ENCODE measurements around the gene MALAT1.
"Not testable (repeated sequence)": the region's sequence is repeated elsewhere in the genome, so short reads cannot be mapped to it uniquely, and the experiment has no call there.

MALAT1 gene

DNA sequence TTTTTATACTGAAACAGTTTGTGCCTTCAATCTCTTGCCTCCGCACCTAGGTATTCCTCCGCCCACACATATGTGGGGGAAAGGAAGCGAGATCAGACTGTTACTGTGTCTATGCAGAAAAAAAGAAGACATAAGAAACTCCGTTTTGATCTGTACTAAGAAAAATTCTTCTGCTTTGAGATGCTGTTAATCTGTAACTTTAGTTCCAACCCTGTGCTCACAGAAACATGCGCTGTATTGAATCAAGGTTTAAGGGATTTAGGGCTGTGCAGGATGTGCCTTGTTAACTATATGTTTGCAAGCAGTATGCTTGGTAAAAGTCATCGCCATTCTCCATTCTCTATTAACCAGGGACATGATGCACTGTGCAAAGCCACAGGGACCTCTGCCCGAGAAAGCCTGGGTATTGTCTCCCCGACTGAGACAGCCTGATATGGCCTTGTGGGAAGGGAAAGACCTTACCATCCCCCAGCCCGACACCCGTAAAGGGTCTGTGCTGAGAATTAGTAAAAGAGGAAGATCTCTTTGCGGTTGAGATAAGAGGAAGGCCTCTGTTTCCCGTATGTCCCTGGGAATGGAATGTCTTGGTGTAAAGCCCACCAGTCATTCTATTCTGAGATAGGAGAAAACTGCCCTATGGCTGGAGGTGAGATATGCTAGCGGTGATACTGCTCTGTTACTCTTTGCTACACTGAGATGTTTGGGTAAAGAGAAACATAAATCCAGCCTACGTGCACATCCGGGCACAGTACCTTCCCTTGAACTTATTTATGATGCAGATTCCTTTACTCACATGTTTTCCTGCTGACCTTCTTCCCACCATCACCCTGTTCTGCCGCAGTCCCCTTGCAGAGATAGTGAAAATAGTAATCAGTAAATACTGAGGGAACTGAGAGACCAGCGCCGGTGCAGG is 24.1 kb downstream of the MALAT1 start:
- DNase-seq = not testable (repeated sequence)

DNA sequence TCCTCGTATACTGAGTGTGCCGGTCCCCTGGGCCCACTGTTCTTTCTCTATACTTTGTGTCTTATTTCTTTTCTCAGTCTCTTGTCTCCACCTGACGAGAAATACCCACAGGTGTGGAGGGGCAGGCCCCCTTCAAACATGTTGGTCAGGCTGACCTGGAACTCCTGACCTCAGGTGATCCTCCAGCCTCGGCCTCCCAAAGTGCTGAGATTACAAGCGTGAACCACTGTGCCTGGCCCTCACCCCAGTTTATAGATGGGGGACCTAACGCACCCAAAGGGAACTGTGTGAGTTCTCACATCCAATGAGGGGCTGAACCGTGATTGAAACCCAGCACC is 24.8 kb downstream of the MALAT1 start:
- not testable (repeated sequence) for DNase-seq

DNA sequence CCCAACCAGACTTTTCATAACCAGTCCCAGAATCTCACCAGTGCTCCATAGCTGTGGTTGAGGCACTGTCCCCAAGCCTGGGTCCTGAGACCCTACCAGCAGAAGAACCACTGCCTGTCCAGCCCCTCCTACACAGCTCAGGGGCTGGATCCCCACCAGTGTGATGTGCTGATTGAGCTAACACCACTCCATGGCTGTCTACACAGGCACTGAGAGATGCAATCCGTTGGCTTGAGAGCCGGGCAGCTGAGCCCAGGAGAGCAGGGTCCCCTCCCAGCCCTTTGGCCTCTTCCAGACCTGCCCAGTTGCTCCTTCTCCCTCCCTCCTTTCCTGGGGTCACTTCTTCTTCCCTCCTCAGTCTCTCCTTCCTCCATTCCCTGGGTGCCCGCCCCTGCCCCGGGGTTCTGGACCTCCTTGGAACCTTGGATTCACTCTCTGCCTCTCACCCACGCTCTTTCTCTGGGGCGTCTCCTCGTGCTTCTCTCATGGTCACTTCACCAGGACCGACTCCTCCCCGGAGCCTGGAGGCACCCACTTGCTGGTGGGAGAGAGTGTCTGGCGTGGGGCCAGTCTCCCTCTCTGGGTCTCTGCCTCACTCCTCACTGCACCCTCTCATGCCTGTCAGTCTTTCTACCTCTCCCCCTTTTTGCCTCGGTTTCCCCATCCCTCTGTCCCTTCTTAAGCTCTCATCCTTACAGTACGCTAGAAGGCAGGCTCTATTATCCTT is 25.3 kb downstream of the MALAT1 start:
- DNase-seq = no peak

DNA sequence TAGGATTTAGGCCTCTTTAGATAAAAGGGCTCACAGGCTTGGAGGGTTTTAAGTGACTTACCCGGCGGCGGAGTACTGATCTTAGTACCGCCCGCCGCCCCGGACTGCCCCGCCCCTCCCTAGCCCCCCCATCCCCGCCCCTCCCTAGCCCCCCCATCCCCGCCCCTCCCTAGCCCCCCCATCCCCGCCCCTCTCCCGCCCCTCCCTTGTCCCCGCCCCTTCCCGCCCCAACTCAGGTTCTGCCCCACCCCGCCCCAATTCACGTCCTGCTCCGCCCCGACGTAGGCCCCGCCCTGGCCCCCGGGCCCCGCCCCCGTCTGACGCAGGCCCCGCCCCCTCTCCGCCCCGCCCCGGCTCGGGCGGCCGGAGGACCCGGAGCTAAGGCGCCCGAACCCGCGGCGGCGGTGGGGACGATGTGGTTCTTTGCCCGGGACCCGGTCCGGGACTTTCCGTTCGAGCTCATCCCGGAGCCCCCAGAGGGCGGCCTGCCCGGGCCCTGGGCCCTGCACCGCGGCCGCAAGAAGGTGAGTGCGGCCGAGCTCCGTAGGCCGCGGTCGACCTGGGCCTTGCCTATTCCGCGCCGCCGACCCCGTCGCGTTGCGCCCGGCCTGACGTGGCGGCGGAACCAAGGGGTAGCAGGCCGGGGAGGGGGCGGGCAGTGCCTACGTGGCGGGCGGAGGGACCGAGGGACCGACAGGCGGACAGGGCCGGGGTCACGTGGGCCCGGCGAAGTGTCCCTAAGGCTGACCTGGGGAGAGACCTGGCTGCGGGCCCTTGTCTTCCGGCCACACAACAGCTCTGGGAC is 26.1 kb downstream of the MALAT1 start, which contains the start of gene SCYL1:
Gene SCYL1, plus strand, starts transcription at position 343 of the 805 bp plus-strand sequence. Its CDS starts 71 bp downstream, at position 414.
- DNase-seq = peak; percentile 79

DNA sequence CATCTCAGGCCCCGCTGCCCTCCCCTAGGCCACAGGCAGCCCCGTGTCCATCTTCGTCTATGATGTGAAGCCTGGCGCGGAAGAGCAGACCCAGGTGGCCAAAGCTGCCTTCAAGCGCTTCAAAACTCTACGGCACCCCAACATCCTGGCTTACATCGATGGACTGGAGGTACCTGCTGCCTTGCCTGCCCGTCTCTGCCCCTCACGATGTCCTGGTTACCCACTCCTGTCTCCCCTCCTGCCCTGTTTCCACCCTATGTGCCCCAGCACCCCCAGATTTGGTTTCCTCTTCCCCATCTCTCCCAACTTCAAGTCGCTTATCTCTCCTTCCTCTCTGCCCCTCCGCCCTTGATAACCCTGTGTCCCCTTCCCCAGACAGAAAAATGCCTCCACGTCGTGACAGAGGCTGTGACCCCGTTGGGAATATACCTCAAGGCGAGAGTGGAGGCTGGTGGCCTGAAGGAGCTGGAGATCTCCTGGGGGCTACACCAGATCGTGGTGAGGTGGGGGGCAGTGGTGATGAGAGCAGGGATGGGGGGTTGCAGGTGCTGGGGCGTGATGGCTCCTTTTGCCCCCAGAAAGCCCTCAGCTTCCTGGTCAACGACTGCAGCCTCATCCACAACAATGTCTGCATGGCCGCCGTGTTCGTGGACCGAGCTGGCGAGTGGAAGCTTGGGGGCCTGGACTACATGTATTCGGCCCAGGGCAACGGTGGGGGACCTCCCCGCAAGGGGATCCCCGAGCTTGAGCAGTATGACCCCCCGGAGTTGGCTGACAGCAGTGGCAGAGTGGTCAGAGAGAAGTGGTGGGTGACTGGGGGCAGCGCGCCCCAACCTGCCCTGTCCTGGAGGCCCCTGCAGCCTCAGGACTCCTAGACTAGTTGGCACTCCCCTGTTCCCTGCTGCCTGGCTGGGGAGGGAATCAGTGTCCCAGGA is 27.0 kb downstream of the MALAT1 start:
- no peak for DNase-seq

DNA sequence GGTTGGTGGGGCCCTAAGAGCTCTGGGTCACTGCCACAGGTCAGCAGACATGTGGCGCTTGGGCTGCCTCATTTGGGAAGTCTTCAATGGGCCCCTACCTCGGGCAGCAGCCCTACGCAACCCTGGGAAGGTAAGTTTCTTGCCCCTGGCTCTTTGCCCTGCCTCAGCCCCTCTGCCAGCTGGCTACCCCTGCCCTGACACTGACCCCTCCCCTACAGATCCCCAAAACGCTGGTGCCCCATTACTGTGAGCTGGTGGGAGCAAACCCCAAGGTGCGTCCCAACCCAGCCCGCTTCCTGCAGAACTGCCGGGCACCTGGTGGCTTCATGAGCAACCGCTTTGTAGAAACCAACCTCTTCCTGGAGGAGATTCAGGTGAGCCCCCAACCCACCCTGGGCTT is 27.9 kb downstream of the MALAT1 start:
- DNase-seq = no peak

DNA sequence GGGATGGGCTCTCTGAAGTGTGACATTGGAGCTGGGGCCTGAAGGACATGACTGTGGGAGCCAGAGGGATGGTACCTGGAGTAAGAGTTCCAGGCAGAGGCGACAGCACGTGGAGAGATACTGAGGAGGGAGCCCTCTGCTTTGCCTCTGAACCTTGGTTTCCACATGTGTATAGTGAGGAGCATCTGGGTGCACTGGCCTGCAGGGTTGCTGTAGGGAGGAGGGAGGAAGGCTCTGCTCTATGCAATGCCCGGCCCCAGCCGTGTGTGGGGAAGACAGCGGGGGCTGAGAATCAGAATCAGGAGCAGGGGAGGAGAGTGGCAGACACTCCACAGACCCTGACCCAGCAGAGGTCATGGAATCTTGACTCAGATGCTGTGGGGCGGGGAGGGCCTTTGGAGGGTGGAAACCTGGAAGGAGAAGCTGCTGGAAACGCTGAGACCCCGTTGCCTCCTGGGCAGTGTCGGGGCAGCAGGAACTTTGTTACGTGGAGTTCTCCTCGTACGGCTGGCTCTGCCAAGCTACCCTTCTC is 30.0 kb downstream of the MALAT1 start:
- DNase-seq = no peak

DNA sequence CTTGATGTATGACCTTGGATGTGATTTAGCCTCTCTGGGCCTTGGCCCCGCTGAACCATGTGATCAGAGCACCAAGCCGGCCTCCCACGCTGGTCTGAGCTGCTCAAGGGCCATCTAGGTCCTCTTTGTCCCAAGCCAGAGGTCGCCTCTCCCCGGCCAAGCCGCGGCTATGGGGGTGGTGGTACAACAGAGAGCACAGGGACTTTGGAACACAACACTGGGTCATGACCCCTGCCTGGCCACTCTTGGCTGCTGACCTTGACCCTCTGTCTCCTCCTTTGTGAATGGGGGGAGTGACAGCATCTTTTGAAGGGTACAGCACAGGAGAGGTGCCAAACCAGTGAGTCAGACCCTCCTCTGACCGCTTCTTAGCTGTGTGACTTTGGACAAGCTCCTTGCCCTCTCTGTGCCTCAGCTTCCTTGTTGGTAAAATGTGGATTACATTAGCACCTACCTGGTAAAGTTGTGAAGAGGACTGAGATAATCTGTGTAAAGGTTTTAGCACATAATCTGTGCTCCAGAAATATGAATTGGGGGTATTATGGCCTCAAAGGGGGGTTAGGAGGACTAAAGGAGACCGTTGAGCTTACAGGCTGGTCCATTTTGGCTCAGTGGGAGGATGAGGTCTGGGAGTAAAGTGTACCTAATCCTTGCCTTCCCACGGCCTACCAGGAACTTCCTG is 30.8 kb downstream of the MALAT1 start:
- no peak for DNase-seq

DNA sequence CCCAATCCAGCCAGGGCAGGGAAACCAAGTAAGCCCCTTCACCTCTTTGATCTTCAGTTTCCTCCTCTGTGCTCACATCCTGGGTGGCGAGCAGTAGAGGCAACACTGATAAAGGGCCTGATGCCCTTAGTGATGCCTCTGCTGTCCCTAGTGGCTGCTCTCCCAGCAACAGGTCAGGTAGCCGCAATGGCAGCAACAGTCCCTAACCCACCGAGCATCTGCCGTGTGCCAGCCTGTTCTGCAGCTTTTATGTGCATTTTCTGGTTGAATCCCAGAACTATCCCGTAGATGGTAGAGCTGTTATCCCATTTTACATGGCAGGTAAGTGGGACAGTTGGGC is 31.3 kb downstream of the MALAT1 start:
- DNase-seq = no peak

DNA sequence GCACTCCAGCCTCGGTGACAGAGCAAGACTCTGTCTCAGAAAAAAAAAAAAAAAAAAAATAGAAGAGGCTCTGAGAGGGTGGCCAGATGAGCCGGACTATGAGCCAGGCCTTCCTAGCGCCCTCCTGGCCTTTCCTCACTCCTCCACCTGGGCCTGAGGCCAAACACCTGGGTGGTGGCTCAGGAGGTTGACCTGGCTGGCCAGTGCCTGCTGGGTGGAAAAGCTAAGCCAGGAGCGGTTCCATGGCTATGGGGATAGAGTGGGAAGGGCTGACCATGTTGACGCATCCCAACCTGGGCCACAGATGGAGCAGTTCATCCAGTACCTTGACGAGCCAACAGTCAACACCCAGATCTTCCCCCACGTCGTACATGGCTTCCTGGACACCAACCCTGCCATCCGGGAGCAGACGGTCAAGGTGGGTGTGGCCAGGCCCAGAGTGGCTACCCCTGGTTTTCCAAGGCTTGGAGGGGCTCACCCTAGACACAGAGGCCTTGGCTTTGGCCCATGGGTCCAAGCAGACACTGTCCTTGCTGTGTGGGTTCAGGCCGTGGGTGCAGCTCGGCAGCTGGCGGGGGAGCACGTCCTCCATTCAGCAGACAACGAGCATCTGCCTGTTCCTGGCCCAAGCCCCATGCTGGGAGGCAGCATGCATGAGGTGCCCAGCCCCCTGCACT is 33.7 kb downstream of the MALAT1 start:
- no peak for DNase-seq

DNA sequence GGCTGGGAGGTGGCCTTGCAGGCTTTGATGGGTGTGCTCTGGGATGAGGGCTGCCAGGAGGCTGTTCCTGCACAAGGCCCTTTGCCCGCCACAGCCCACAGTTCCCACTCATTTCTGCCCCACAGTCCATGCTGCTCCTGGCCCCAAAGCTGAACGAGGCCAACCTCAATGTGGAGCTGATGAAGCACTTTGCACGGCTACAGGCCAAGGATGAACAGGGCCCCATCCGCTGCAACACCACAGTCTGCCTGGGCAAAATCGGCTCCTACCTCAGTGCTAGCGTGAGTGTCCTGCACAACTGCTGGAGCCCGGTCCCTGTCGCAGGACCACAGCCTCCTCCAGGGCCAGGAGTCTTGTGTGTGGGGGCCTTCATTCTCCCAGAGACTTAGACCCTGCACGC is 36.3 kb downstream of the MALAT1 start:
- no peak for DNase-seq

DNA sequence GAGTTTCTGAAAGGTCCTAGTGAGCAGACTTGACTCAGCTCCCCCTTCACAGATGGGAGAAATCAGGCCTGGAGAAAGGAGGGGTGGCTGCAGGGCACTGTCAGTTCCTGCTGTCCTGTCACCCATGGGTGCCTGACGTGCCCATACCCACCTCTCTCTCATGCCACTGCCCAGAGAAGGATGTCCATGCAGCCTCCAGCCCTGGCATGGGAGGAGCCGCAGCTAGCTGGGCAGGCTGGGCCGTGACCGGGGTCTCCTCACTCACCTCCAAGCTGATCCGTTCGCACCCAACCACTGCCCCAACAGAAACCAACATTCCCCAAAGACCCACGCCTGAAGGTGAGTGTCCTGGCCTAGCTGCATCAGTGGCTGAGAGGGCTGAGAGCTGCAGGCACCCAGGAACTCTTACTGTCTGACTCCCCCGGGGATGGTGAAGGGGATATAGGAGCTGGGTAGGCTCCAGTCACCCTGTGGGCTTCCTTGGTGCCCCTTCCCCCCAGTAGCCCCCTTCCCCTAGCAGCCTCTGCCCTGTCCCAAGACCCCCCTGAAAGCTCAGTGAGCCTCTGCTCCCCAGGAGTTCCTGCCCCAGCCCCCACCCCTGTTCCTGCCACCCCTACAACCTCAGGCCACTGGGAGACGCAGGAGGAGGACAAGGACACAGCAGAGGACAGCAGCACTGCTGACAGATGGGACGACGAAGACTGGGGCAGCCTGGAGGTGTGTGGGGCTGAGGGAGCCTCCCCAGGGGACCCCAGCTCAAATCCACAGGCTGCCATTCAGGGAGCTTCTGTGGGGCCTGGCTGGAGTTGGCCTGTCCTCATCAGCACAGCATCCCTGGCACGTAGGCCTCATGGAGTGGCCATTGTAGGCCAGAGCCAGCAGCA is 37.8 kb downstream of the MALAT1 start:
- DNase-seq = no peak

DNA sequence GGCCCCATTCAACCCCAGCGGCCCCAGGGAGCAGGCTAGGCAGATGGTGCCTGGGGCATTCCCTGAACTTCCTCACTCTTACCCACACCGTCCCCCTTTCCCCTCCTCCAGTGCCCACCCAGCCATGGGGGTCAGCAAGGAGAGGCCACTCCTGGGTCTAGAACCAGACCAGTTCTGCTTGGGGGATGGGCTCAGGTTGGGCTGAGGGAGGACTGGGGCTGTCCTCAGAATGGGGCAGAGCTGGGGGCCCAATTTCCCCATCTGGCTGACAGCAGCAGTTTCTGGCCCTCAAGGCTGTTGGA is 38.4 kb downstream of the MALAT1 start:
- DNase-seq = no peak

DNA sequence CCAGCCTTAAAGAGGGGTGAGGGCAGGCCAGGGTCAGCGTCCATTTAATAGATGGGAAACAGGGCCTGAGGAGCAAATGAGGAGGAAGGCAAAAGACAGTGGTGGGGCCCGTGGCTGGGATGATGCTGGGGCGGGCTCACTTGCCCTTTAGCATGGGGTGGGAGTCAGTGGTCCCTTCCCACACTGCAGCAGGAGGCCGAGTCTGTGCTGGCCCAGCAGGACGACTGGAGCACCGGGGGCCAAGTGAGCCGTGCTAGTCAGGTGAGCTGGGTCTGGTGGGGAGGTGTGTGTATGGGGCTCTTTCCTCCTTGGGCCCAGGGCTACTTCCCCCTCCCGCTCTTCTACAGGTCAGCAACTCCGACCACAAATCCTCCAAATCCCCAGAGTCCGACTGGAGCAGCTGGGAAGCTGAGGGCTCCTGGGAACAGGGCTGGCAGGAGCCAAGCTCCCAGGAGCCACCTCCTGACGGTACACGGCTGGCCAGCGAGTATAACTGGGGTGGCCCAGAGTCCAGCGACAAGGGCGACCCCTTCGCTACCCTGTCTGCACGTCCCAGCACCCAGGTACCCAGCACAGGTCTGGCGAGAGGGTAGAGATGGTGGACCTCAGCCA is 38.9 kb downstream of the MALAT1 start:
- no peak for DNase-seq

DNA sequence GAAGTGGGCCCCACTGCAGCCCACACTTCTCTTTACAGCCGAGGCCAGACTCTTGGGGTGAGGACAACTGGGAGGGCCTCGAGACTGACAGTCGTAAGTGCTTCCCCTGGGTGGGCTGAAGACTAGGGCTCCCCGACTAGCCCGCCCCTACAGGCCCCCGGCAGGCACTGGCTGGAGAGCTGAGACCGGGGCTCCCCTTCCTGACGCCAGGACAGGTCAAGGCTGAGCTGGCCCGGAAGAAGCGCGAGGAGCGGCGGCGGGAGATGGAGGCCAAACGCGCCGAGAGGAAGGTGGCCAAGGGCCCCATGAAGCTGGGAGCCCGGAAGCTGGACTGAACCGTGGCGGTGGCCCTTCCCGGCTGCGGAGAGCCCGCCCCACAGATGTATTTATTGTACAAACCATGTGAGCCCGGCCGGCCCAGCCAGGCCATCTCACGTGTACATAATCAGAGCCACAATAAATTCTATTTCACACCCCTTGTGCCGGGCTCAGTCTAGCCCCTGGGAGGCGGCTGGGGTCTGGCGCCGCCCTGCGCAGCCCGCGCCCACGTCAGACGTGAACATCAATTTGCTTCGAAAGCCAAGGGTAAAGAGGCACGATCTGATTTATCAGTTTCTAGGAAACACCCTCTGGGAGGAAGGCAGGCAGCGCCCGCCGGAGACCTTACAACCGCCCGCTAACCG is 39.5 kb downstream of the MALAT1 start:
- DNase-seq = no peak

DNA sequence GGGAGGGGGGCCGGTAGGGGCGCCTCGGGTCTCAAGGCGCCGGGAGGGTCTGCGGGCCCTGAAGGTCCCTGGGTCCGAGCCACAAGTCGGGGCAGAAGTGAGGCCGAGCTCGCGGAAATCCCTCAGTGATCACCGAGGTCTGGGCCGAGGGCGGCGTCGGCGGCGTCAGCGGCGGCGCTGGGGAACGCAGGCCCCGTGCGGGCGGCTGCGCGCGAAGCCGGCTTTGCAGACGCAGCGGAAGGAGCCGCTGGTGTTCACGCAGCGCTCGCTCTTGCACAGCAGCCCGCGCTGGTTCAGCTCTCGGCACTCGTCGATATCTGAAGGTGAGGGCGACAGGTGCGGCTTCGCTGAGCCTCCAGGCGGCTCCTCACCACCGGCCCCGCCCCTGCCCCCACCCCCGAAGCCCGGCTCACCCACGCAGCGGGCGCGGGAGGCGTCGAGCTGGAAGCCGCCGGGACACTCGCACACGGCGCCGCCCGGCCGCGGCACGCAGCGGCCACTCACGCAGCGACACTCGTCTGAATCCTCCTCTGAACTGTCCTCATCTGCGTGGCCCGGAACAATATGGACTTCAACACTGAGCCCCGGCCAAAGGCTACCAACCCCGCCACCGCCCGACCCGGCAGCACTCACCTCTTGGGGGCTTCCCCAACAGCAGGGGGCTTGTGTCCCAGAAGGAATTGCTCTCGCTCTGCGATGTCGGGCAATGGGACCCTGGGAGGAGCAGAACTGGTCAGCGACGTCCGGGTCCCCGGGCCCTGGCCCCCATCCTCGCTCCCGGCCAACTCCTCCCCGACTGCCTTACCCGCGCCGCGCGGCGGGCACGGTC is 40.3 kb downstream of the MALAT1 start:
- no peak for DNase-seq

DNA sequence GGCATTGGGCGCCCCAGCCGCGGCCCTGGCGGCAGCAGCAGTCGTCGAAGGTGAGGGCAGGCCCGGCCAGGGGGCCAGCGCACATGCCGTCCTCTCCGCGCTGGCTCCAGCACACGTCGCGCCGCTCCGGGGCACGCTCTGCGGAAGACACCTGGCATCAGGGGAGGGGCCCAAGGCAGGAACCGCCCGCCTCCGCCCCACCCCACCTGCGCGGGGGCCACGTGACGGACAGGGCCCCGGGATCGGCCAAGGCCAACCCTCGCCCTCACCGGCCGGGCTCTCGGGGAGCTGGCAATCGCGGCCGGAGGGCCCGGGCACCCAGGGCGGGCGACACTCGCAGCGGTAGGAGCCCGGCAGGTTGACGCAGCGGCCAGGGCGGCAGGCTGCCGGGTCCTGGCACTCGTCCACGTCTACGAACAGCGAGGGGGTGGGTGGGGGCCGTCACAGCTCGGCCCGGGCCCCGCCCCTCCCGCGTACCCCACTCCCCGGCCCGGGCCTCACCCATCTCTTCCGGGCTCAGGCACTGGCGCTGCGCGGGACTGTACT is 41.0 kb downstream of the MALAT1 start:
- no peak for DNase-seq
